ENCODE measurements around the gene TSPAN5. TPM values are rescaled to one million over a fixed set of nuclear protein-coding genes. Genes with fewer than 3 reads are reported as not detected.
"Not testable (repeated sequence)": the region's sequence is repeated elsewhere in the genome, so short reads cannot be mapped to it uniquely, and the experiment has no call there.

Gene TSPAN5
- total and polyA plus RNA-seq, 2 of the 4 experiments (the other 2 are of a cell fraction), result 64.8 to 79.6 TPM

- no peak overlapping the region for H2BK120ac ChIP-seq (ENCODE audit: low read depth, low read length)
- H3K79me1 ChIP-seq (ENCODE audit: low read depth in 1 of 2, low read length in 2 of 2), result peaks cover 14 to 34% of the 10 kb centered on the region in 2 experiments
- no peak for DNase-seq
Measured at GRCh38 chr4:98536631-98537030, 121.8 kb downstream of the TSPAN5 start.

GRCh38 chr4:98534146-98534545 lies 124.3 kb downstream of the TSPAN5 start:
- in situ Hi-C loops (cut with MboI; ENCODE audit: low sequenced_read_pairs); H3K18ac ChIP-seq (ENCODE audit: low read depth, low read length); H3K36me3 ChIP-seq (ENCODE audit: control insufficient read depth, insufficient read depth, low read length); DNase-seq; H3K9ac ChIP-seq (ENCODE audit: low read depth, low read length); H3K4me2 ChIP-seq (ENCODE audit: low read depth, low read length); H3K23ac ChIP-seq (ENCODE audit: low read depth, low read length); H4K5ac ChIP-seq (ENCODE audit: low read depth, low read length); H3K9me3 ChIP-seq (ENCODE audit: control insufficient read depth, insufficient read depth, low read length); H3K4ac ChIP-seq (ENCODE audit: low read depth, low read length); H3K4me1 ChIP-seq (ENCODE audit: control insufficient read depth, insufficient read depth, low read length); H2AK5ac ChIP-seq (ENCODE audit: low read depth, low read length); H2BK120ac ChIP-seq (ENCODE audit: low read depth, low read length); H2BK15ac ChIP-seq (ENCODE audit: low read depth, low read length); H2AK9ac ChIP-seq (replicated peaks; ENCODE audit: low read depth, low read length, poor library complexity); H3K56ac ChIP-seq (ENCODE audit: extremely low read depth, insufficient read depth, low read length); H4K20me1 ChIP-seq (ENCODE audit: insufficient read depth, low read length); CTCF ChIA-PET; dilution Hi-C loops (cut with HindIII; ENCODE audit: low sequenced_read_pairs, unreplicated experiment); BruUV-seq (replicated peaks); POLR2A ChIA-PET (ENCODE audit: unreplicated experiment); H3K27ac ChIP-seq (ENCODE audit: insufficient read depth, low read length); H3K14ac ChIP-seq (replicated peaks; ENCODE audit: low read depth, low read length); H2BK5ac ChIP-seq (ENCODE audit: low read depth, low read length, poor library complexity, severe bottlenecking); intact Hi-C loops (cut with micrococcal nuclease); H3K27me3 ChIP-seq (ENCODE audit: control insufficient read depth, insufficient read depth, low read length); H2AFZ ChIP-seq (replicated peaks; ENCODE audit: low read length, poor library complexity); H4K91ac ChIP-seq (ENCODE audit: insufficient read depth, low read depth, low read length); H3K4me3 ChIP-seq (ENCODE audit: insufficient read depth, low read depth, low read length); H2BK20ac ChIP-seq (ENCODE audit: low read depth, low read length); H4K8ac ChIP-seq (ENCODE audit: low read depth in 2 of 2, low read length in 2 of 2); ATAC-seq (ENCODE audit: low read depth): not testable (repeated sequence)
- 100% methylated on average over 1 of the region's 2 CpGs; no CpG with 5 or more reads in 1 of the 2 experiments for WGBS, 2 experiments (ENCODE audit: extremely low coverage in 2 of 2, insufficient read length in 1 of 2)
- peaks cover 11 to 35% of the 10 kb centered on the region in 2 experiments for H3K79me1 ChIP-seq (ENCODE audit: low read depth in 1 of 2, low read length in 2 of 2)
- peaks cover 13% of the 10 kb centered on the region for H3K9me1 ChIP-seq (ENCODE audit: insufficient read depth, low read length)

More at GRCh38 chr4:98536631-98537030, 121.8 kb downstream of the TSPAN5 start:
- dilution Hi-C loops (cut with HindIII; ENCODE audit: low sequenced_read_pairs, unreplicated experiment), result no loop called here
- Histone ChIP-seq H2BK5ac (ENCODE audit: low read depth, low read length, poor library complexity, severe bottlenecking) (no peak overlapping the region), H2BK15ac (ENCODE audit: low read depth, low read length) (no peak overlapping the region), H2AK9ac (replicated peaks; ENCODE audit: low read depth, low read length, poor library complexity) (no peak overlapping the region), H2AFZ (replicated peaks; ENCODE audit: low read length, poor library complexity) (no peak overlapping the region), H3K4me1 (ENCODE audit: control insufficient read depth, insufficient read depth, low read length) (peaks cover 4% of the 10 kb centered on the region; the same call in 1 of the 2 replicates), H3K27ac (ENCODE audit: insufficient read depth, low read length) (no peak overlapping the region), H3K9me3 (ENCODE audit: control insufficient read depth, insufficient read depth, low read length) (no peaks in the 10 kb centered on the region), H3K36me3 (ENCODE audit: control insufficient read depth, insufficient read depth, low read length) (no peaks in the 10 kb centered on the region; the same call in 1 of the 2 replicates), H3K14ac (replicated peaks; ENCODE audit: low read depth, low read length) (no peak overlapping the region), H3K4me2 (ENCODE audit: low read depth, low read length) (no peak overlapping the region), H2BK20ac (ENCODE audit: low read depth, low read length) (no peak overlapping the region), H3K23ac (ENCODE audit: low read depth, low read length) (no peak overlapping the region), H4K20me1 (ENCODE audit: insufficient read depth, low read length) (peaks cover 4% of the 10 kb centered on the region; the same call in 1 of the 2 replicates), H3K56ac (ENCODE audit: extremely low read depth, insufficient read depth, low read length) (no peak overlapping the region), H3K9me1 (ENCODE audit: insufficient read depth, low read length) (peaks cover 12% of the 10 kb centered on the region), H2AK5ac (ENCODE audit: low read depth, low read length) (no peak overlapping the region), H3K4me3 (ENCODE audit: insufficient read depth, low read depth, low read length) (no peak overlapping the region), H3K18ac (ENCODE audit: low read depth, low read length) (no peak overlapping the region), H4K91ac (ENCODE audit: insufficient read depth, low read depth, low read length) (no peak overlapping the region), H4K5ac (ENCODE audit: low read depth, low read length) (no peak overlapping the region), H3K9ac (ENCODE audit: low read depth, low read length) (no peak overlapping the region), H3K27me3 (ENCODE audit: control insufficient read depth, insufficient read depth, low read length) (no peaks in the 10 kb centered on the region), H3K4ac (ENCODE audit: low read depth, low read length) (no peak overlapping the region), H4K8ac (ENCODE audit: low read depth in 2 of 2, low read length in 2 of 2) (no peak overlapping the region)
- in situ Hi-C loops (cut with MboI; ENCODE audit: low sequenced_read_pairs), result no loop called here
- WGBS, 2 experiments (ENCODE audit: extremely low coverage in 2 of 2, insufficient read length in 1 of 2), result 90% methylated on average over 2 of the region's 11 CpGs; no CpG with 5 or more reads in 1 of the 2 experiments
- ATAC-seq (ENCODE audit: low read depth), result no peak
- ChIA-PET POLR2A (ENCODE audit: unreplicated experiment) (no interaction called here), CTCF (no interaction called here)
- no peak for TF ChIP-seq MAZ (IDR thresholded peaks at IDR 0.05; ENCODE audit: borderline replicate concordance, low read depth, low read length)
- no TSS peak for BruUV-seq (replicated peaks)
- intact Hi-C loops (cut with micrococcal nuclease), result no loop called here

Data from IMR-90 (cell line).